HuH-7.5 (cell line): ENCODE data around the gene GLIS1.

Experiments
- DNase-seq: peaks from one replicate; pipeline ENCODE4 v3.0.0; 2011; ENCODE audit warnings: low spot score

The GLIS1 gene

GRCh38 chr1:53485478-53486394 is 253.2 kb downstream of the GLIS1 start:
- DNase-seq, result peak; percentile 82

GRCh38 chr1:53484705-53485477 is 254.1 kb downstream of the GLIS1 start:
- DNase-seq, result no peak

GRCh38 chr1:53483656-53484055 is 255.3 kb downstream of the GLIS1 start:
- no peak for DNase-seq

GRCh38 chr1:53483170-53483569 is 255.8 kb downstream of the GLIS1 start:
- no peak for DNase-seq

GRCh38 chr1:53482441-53483153 is 256.4 kb downstream of the GLIS1 start:
- DNase-seq, result no peak

- no peak for DNase-seq
Observed at GRCh38 chr1:53481456-53481855, 257.5 kb downstream of the GLIS1 start.

GRCh38 chr1:53480678-53481077 is 258.3 kb downstream of the GLIS1 start:
- no peak for DNase-seq

GRCh38 chr1:53478502-53478818 is 260.5 kb downstream of the GLIS1 start:
- DNase-seq, result no peak

- DNase-seq, result no peak
Observed at GRCh38 chr1:53477651-53478501, 261.1 kb downstream of the GLIS1 start.

- no peak for DNase-seq
Observed at GRCh38 chr1:53476579-53476978, 262.4 kb downstream of the GLIS1 start.

- no peak for DNase-seq
Observed at GRCh38 chr1:53475664-53476063, 263.3 kb downstream of the GLIS1 start.

- DNase-seq, result no peak
Observed at GRCh38 chr1:53473463-53473862, 265.5 kb downstream of the GLIS1 start.

GRCh38 chr1:53471000-53471399 is 268.0 kb downstream of the GLIS1 start:
- no peak for DNase-seq

GRCh38 chr1:53470584-53470983 is 268.4 kb downstream of the GLIS1 start:
- no peak for DNase-seq

- peak; percentile 82 for DNase-seq
Observed at GRCh38 chr1:53470155-53470554, 268.8 kb downstream of the GLIS1 start.

GRCh38 chr1:53469373-53469772 is 269.6 kb downstream of the GLIS1 start:
- no peak for DNase-seq

GRCh38 chr1:53468374-53468773 is 270.6 kb downstream of the GLIS1 start:
- no peak for DNase-seq

GRCh38 chr1:53467391-53467790 is 271.6 kb downstream of the GLIS1 start:
- DNase-seq, result no peak

- DNase-seq, result no peak
Observed at GRCh38 chr1:53465023-53465957, 273.7 kb downstream of the GLIS1 start.
